HG03159 (cell line): ENCODE data around the gene RHOH.

Experiments
- ATAC-seq: cut with Tn5 transposase; IDR thresholded peaks from one replicate; pipeline ENCODE4 v1.9.1; 2021; ENCODE audit warnings: mild to moderate bottlenecking, moderate library complexity; ENCODE audit not compliant: unreplicated experiment

The RHOH gene

DNA sequence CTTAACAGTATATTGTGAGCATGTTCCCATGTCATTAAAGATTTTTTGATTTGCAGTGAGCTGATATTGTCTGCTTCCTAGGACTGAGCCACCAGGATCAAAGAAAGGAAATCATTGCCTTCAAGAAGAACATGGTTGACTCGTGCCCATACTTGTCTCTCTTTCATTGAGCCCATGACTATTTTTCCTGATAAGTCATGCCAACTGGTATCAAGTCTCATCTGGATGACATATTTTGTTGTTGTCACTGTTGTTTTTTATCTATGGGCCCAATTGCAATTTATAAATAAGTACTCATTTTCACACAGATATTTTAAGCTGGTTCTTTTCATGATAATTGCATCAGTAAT lies 10.2 kb upstream of the RHOH start:
- ATAC-seq = no peak

DNA sequence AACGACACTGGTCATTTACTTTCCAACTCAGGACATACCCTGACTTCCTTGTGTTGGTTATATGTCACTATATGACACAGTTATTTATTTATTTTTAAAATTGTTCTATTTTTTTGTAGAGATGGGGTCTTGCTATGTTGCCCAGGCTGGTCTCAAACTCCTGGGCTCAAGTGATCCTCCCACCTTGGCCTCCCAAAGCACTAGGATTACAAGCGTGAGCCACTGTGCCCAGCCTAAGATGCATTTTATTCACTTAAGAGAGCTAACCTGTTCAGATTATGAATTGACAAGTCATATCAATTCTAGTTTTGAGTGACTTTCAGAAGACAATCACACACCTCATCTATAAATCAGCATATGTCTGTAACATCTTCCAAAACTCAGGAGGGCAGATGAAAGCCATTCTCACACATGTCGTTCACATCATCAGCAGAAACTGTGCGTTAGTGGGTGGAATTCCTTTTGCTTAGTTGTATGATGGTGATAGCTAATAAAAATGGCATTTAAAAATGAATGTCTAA lies 9.4 kb upstream of the RHOH start:
- no peak for ATAC-seq

DNA sequence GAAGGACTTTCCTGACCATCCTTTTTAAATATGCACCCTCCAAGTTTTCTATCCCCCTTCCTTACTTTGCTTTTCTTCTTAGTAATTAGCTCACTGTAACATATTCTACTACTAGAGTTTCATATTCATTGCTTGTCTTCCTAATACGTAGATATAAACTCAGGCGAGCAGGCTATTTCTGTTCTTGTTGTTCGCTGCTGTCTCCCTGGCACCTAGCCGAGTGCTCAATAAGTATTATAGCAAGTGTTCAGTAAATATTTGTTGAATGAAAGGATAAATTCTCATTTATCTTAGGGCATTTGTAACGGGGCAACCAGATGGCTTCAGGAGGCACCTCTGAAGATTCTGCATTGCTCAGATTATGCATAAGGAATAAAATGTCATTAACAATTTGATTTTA lies 6.8 kb upstream of the RHOH start:
- ATAC-seq = no peak

DNA sequence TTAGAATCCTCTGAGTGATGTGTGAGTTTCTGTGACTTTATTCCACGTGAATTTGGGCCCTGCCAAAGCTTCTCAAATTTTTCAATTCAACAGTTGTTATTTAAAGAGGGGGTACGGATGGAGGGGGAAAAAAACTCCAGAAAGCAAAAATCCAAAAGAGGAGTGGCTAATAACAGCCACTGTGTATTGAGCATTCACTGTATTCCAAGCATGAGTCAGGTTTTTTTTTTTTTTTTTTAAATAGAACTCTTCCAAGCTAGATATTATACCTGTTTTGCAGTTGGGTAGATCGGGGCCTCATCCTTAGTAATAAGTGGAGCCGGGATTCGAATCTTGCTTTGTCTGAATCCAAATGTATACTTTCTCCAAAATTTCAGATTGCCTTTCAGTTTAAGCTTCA lies 6.4 kb upstream of the RHOH start:
- no peak for ATAC-seq

DNA sequence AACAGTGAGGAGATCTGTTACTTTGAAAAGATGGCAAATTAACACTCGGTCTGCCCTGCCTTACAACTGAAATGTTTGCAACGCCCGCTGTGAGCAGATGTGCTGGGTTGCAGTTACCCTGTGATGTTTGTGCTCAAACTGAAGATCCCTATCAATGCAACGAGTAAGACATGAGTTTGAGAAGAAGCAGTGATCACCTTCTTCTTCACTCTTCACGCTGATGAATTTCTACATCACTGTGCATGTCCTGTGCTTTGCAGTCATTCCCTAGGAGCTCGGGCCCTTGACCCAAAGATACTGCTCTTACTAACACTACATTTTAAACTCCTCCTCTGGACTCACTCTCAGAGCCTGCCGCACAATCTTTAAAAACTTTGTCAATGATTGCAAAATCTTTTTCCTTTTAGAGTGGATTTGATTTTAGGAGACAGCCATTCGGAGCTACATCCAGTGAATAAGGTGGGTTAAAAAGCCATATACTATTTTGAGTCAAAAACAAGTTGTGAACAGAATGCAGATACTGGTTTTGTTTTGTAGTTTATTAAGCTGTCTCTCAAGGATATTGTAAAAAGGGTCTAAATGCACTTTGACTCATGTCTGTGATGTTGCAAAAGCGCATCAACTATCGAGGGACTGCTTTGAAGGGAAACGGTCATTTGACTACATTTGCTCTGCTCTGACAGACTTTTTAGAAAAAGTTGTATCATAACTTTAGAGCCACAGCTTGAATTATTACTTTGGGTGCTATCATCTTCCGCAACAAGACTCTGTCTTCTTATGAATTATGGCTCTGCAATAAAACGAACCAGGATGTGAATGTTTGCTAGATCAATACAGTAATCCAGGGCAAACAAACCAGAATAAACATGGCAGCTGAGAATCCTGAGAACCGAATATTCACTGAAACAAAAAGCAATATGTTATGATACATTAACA lies 5.7 kb upstream of the RHOH start:
- no peak for ATAC-seq

DNA sequence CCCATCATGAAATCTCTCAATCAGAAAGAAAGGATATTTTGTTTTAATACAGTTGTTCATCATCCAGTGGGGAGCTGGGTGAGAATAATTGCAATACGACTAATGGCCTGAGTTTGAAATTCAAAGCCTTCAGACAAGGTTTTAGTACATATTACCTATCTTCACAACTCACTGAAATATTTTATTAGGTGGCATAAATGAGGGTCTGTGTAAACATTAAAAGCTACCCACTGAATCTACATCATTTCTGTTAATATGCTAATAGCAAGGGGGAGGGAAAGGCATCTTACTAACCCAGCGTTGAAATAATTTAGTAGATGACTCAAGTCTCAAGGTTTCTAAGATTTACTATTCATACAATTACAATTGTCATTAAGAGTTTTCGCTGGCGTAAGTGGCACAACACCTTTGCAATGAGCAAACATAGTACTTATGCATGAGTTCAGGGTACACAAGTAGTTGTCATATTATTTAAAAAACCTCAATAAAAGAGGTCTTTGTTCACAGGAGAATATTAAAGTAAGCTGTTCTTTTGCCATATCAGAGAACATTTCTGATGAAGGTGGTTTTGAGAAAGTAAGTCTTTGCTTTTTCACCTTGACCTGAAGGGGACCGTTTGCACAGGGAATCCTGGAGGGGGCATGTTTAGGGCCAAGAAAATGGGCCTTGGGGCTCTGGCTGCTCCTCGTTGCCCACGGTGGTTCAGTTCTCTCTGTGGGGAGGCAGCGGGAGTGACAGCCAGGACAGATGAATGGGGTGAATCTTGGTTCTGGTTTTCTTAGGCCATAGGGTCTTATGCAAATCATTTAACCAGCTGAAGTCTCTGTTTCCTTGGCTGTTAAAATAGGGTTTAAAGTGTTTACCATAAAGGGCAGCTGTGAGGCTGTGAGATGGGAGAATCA lies 4.5 kb upstream of the RHOH start:
- ATAC-seq = peak; percentile 33

DNA sequence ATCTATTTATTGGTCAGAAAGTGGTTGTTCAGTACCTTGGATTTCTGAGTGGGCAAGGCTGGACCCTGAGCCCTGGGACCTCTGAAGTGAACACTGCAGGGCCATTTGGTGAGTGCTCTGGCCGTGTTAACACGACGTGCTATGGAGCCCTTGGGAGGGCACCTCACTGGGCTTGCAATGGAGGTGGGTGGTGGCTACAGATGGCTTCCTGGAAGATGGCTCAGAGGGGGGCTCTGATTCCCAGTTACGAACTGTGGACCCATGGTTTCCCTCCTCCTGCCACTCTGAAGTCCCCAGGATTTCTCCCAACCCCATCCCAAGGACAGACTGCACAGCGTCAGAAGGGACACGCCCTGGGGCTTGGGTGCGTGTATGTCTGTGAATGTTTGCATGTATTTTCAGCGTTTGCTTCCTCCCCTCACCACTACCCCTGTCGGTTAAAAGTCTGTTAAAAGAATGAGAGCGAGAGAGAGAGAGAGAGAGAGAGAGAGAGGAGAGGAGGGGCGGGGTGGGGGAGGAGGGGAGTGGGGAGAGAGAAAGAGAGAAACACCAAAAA lies 3.7 kb upstream of the RHOH start:
- ATAC-seq = peak; percentile 36

DNA sequence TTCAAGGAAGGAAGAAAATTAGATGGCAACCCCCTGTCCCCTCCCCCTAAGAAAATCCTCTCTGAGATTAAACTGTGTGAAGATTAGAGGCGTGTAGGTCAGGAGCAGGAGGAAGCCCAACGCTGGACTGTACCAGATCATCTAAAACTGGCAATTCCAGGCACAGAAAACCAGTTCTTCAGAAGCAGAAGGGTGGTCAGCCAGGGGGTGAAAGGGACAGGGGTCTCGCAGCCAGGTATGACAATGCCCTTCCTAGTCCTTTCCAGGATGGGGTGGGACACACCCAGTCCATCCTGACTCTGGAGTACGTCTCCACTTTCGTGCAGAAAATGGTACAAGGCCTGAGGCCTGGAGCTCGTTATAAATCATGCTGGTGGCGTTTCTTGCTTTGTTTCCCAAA lies 3.3 kb upstream of the RHOH start:
- ATAC-seq = no peak

DNA sequence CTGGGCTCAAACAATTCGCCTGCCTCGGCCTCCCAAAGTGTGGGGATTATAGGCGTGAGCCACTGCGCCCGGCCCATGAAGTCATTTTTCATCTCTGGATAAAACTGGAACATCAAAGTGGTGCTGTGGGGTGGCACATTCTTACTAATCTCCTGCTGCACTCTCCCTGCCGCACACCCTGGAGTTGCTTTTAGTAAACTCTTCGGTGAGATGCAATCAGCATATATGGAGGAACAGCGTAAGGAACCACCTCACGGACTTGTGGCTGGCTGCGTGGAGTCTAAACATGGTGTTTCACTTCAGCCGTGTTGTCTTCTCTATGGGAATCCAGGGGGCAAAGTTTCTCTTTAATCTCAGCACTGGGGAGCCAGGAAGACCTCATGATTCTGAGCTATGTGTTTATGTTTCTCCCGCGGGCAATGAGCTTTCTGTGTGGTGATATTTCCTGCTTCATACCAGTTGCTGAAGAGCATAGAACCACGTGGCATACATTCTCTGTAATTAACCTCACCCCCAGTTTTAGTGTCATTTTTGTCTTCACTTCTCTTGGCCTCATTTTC lies 2.1 kb upstream of the RHOH start:
- ATAC-seq = no peak

DNA sequence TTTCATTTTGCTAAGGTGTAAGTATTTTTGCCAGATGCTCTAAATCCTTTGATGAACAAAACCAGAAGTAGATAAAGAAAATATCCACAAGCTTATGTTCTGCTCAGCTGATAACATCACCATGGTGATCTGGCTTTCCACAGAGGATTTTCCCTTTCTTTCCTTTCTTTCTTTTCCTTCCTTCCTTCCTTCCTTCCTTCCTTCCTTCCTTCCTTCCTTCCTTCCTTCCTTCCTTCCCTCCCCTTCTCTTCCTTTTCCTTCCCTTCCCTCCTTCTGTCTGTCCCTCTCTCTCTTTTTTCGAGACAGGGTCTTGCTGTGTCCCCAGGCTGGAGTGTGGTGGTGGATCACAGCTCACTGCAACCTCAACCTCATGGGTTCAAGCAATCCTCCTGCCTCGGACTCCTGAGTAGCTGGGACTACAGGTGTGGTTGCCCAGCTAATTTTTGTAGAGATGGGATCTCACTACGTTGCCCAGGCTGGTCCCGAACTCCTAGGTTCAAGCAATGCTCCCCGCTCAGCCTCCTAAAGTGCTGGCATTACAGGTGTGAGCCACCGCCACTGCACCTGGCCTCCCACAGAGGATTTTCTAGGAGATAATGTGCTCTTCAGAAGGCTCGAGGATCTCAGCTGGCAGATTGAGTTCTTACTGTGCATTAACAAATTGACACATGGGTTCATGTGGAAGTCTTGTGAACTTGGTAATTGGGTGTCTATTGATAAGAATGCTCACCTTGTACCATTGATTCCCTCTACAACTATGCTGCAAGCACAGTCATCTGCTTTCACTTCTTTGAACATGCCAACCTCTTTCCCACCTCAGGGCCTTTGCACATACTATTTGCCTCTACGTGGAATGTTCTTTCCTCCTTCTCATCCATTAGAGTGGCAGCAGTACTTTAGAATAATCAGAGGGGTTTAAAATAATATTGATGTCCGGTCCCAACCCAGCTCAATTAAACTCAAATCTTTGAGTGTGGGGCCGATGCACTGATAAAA lies 1.4 kb upstream of the RHOH start:
- no peak for ATAC-seq

DNA sequence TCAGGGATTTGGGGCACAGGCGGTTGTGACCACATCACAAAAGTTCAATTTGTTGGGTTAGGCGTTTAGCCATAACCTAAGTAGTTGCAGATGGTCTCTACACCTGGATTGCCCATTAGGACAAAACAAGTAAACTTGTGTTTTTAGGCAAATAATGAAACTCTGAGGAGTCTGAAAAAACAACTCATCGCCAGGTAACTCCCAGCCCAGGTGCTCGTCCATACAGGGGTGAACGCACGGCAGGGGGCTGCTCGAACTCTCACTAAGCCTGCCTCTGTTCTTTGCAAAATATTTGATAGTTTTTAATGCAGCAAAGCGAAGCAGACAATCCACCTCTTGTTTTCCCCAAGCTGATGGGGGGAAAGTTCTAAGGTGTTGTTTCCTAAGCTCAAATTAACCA lies 559 bp upstream of the RHOH start:
- no peak for ATAC-seq

DNA sequence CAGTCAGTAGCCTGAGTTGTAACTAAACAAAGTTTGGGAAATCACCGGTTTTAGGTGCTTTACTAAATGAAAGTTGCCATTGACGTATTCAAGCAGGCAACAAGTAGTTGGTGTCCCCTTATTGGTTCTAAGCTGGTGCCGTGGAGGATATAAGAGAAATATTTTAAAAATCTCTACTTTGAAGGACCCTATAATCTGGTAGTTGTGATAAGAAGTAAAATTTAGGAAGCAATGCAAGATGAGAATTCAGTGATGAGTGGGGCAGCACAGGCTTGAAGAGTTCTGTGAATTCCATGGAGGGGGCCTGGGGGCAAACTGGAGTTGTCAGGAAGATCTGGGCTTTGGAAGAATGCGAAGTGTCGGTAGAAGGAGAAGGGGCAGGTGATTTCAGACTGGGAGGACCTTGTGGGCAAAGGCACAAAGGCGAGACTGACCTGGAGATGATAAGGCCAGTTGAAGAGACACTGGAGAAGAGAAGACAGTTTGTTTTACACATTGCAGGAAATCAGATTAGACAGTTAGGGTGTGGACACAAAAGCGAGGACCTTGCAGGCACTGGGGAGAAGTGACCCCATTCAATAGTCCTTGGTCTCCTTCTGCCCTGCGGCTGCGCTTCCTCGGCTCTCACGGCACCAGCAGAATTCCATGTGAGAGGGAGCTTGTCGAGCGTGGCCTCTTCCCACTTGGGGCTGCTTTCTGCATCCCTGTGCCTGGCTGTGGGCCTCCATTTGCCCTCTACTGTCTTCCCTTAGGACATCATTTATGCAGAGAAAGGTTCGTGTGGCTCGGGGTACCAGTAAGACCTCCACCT lies 1.3 kb downstream of the RHOH start:
- no peak for ATAC-seq

DNA sequence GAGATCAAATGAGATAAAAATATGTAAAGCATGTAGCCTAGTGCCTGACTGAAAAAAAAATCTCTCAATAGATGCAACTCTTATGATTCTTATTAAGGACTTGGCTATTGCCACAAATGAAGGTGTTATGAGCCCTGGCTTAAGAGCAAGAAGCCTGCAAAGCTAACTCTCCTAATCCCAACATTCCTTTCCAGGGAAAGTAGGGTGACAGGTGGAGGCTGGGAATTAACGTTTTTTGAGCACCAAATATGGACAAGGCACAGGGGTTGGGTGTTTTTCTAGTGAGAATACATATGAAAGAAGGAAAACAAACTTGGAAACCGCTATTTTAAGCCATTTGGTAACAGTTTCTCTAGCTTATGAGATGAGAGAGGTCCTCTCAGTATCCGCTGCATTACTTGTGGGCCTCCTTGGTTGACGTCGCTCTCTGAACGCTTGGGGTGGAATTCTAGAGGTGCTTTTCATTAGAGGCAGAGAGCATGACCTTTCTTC lies 2.4 kb downstream of the RHOH start:
- no peak for ATAC-seq

DNA sequence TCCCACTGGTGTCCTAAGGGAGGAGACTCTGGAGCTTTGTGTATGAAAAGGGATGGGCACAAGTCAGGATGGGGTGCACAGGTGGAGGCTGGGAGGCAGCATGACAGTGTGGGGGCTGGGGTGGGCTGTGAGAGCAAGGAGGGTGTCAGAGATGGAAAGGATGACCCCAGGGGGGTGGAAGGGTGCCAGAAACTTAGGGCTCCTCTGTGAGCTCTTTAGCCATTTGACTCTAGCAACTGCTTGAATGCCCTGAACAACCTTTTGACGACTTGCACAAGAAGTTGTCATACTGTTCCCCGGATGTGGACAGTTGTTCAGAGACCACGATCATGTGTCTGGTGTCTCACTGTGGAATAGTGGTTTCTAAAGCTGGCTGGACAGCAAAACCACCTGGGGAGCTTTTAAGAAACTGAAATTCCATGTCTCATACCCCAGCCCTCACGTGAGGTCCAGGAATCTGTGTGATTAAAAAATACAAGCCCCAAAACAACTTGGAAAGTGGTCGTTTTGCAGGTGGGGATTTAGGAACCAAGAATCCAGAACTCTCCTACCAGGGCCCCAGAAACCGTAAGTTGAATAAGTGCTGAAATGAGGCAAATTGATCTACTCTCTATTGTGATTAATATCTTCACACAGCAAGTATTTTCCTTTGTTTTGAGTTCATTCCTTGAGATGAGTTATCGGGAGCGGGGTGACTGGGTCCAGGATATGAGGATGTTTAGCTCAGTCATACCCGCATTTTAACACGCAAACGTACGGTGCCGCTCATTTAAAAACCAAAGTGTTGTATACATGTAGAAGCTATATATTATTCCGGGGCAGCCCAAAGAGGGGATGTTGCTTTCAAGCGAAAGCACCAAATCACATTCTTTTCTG lies 3.4 kb downstream of the RHOH start:
- peak; percentile 57 for ATAC-seq

DNA sequence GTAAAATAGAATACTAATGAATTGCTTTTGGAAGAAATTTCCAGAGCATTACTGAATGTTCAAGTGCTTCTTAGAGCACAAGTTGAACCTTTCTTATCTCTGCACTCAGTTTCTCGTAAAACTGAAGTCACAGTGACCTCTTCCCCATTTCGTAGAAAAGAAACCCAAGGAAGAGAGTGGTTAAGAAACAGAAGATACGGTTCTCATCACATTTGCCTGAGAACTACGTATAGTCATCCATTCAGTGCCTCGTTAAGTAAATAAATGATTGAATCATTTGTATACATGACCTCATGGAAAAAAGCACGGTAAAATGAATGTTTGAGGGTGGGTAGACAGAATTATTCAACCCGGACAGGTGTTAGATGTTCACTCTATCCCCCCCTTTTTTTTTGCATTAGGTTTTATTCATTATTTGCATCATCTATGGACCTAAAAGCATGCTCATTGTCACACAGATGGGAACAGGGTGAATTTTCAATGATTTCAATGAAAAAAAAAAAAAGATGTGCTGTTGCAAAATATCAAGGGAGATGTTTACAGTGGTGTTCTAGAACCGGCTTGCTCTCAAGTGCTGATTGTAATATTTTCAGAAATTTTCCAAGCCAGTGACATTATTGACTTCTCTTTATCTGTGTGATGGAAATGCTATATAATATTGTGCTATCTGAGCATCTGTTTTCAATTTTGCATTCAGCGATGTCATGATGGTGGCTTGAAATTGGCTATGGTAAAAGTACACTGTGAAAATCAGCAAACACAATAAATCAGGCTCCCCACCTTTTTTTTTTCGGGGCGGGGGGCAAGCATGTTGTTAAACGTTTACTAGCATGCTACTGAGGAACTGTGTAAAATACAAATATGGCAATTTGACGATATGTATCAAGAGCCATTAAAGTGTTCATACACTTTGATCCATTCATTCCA lies 4.3 kb downstream of the RHOH start:
- peak; percentile 21 for ATAC-seq

DNA sequence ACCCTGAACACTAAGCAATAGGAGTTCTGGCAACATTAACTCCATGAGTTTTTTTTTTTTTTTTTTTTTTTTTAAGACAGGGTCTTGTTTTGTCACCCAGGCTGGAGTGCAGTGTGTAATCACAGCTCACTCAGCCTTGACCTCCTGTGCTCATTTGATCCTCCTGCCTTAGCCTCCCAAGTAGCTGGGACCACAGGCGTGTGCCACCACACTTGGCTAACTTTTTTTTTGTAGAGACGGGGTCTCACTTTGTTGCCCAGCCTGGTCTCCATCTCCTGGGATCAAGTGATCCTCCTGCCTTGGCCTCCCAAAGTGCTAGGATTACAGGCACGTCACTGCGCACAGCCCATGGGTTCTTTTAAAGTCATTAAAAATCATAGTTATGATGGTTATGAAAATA lies 5.1 kb downstream of the RHOH start:
- ATAC-seq = no peak

DNA sequence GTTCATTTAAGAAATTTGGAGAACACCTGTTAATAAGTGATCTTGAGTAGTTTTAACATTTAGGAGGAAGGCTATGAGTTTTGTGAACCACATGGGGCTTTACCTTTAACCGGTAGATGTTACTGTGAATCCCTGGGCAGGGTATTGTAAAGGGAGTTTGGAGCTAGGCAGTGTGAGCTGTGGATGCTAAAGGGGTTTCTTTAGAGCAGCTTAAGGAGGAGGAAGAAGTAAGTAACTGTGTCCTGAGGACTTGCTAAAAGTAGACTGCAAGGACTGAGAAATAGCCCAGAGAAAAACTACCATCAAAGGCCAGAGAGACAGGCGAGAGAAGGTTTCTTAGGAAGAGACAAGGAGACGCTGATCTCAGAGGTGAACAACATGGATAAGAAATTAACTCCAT lies 5.6 kb downstream of the RHOH start:
- ATAC-seq = no peak
